Peyer's patch (tissue), 4 donors: ENCODE results near the gene RUVBL1. TPM values are rescaled to one million over a fixed set of nuclear protein-coding genes. Genes with fewer than 3 reads are reported as not detected.
A peak's percentile ranks its signal among the peaks of the same experiment; 100 is the strongest.

Source experiments
- DNase-seq, 3 donors: peaks; one replicate each; pipeline ENCODE4 v3.0.0-alpha.2; 2017 to 2019
- H3K27ac ChIP-seq, 4 donors: fragments of 200-600 bp; sonication (generic); one replicate each; pipeline ENCODE4 v1.5.1; 2016 to 2019
- H3K27me3 ChIP-seq, 2 donors: fragments of 200-600 bp; sonication (generic); one replicate each; pipeline ENCODE4 v1.5.1; 2019
- H3K36me3 ChIP-seq, 3 donors: fragments of 200-600 bp; sonication (generic); one replicate each; pipeline ENCODE4 v1.5.1; 2016 to 2019
- H3K4me1 ChIP-seq, 4 donors: fragments of 200-600 bp; sonication (generic); one replicate each; pipeline ENCODE4 v1.5.1; 2016 to 2019
- H3K4me3 ChIP-seq, 4 donors: fragments of 200-600 bp; sonication (generic); 1 replicate in 3 of 4; 2 replicates in 1 of 4; pipeline ENCODE4 v1.5.1; 2016 to 2019; ENCODE audit warnings: mild to moderate bottlenecking in 1 of 4
- H3K9me3 ChIP-seq, 4 donors: fragments of 200-600 bp; sonication (generic); one replicate each; pipeline ENCODE4 v1.5.1; 2016 to 2019; ENCODE audit warnings: mild to moderate bottlenecking in 1 of 4
- CTCF ChIP-seq, 6 experiments: fragments of 450-650 bp in 4 of 6; fragments of 200-600 bp in 2 of 6; sonication (generic) in 1 of 6; IDR thresholded peaks; one replicate each; pipeline ENCODE4 v1.5.1; 2017 to 2019; ENCODE audit warnings: antibody characterized with exemption in 6 of 6, mild to moderate bottlenecking in 3 of 6, moderate library complexity in 1 of 6
- POLR2A ChIP-seq, 2 donors: fragments of 450-650 bp; IDR thresholded peaks; one replicate each; pipeline ENCODE4 v1.5.1; 2017; ENCODE audit warnings: antibody characterized with exemption in 2 of 2, mild to moderate bottlenecking in 2 of 2, moderate library complexity in 2 of 2
- total RNA-seq, 4 donors: library from RNA; depleted of rRNA; stranded (reverse); fragments of >200 nt; gene quantifications; one replicate each; pipeline ENCODE4 v1.1.0, GENCODE V29; 2016

Gene RUVBL1
- total RNA-seq, 4 donors from 2014 or later: 8.9 to 22.3 (median 14.5) TPM

- Histone ChIP-seq H3K4me1 (peaks cover 0 to 5% (median 0%) of the 10 kb centered on the region in 4 donors), H3K27me3 (no peaks in the 10 kb centered on the region), H3K36me3 (peaks cover 0 to 13% (median 0%) of the 10 kb centered on the region in 3 donors), H3K9me3 (no peaks in the 10 kb centered on the region), H3K4me3 (no peak overlapping the region), H3K27ac (peak overlapping the region in 1 of 4 donors; percentile 38)
- no peak for TF ChIP-seq POLR2A (IDR thresholded peaks at IDR 0.05)
- peak in 1 of 3 donors; percentile 36 for DNase-seq
These were observed 11.1 kb downstream of the RUVBL1 start for GRCh38 chr3:128112357-128112968.

- peaks cover 0 to 13% (median 0%) of the 10 kb centered on the region in 3 donors for H3K36me3 ChIP-seq
- TF ChIP-seq CTCF (IDR thresholded peaks at IDR 0.05) (no peak), POLR2A (IDR thresholded peaks at IDR 0.05) (no peak)
- H3K27me3 ChIP-seq: no peaks in the 10 kb centered on the region
- H3K4me1 ChIP-seq: peaks cover 0 to 5% (median 0%) of the 10 kb centered on the region in 4 donors
- no peak overlapping the region for H3K27ac ChIP-seq
- no peaks in the 10 kb centered on the region for H3K9me3 ChIP-seq
- DNase-seq: no peak
- H3K4me3 ChIP-seq: no peak overlapping the region
These were observed 12.5 kb downstream of the RUVBL1 start for GRCh38 chr3:128111147-128111546.

- TF ChIP-seq POLR2A (IDR thresholded peaks at IDR 0.05): no peak
- no peak for TF ChIP-seq CTCF (IDR thresholded peaks at IDR 0.05)
- peaks cover 0 to 1% (median 0%) of the 10 kb centered on the region in 4 donors for H3K4me1 ChIP-seq
- H3K36me3 ChIP-seq: peaks cover 0 to 21% (median 0%) of the 10 kb centered on the region in 3 donors
- H3K4me3 ChIP-seq: no peak overlapping the region
- no peak overlapping the region for H3K27ac ChIP-seq
- no peak for DNase-seq
- H3K27me3 ChIP-seq: no peaks in the 10 kb centered on the region
- H3K9me3 ChIP-seq: no peaks in the 10 kb centered on the region
These were observed 15.8 kb downstream of the RUVBL1 start for GRCh38 chr3:128107834-128108233.

GRCh38 chr3:128103136-128103676 is 20.4 kb downstream of the RUVBL1 start:
- Histone ChIP-seq H3K27me3 (no peaks in the 10 kb centered on the region), H3K36me3 (peaks cover 0 to 20% (median 0%) of the 10 kb centered on the region in 3 donors), H3K9me3 (no peaks in the 10 kb centered on the region), H3K4me1 (no peaks in the 10 kb centered on the region), H3K27ac (no peak overlapping the region), H3K4me3 (no peak overlapping the region)
- TF ChIP-seq POLR2A (IDR thresholded peaks at IDR 0.05) (no peak), CTCF (IDR thresholded peaks at IDR 0.05) (no peak)
- DNase-seq: no peak

GRCh38 chr3:128100638-128101037 is 23.0 kb downstream of the RUVBL1 start:
- TF ChIP-seq CTCF (IDR thresholded peaks at IDR 0.05) (no peak), POLR2A (IDR thresholded peaks at IDR 0.05) (no peak)
- DNase-seq: no peak
- H3K4me3 ChIP-seq: no peak overlapping the region
- no peak overlapping the region for H3K27ac ChIP-seq
- no peaks in the 10 kb centered on the region for H3K9me3 ChIP-seq
- peaks cover 0 to 35% (median 0%) of the 10 kb centered on the region in 3 donors for H3K36me3 ChIP-seq
- no peaks in the 10 kb centered on the region for H3K27me3 ChIP-seq
- H3K4me1 ChIP-seq: no peaks in the 10 kb centered on the region

- DNase-seq: no peak
- Histone ChIP-seq H3K36me3 (peaks cover 0 to 35% (median 0%) of the 10 kb centered on the region in 3 donors), H3K27me3 (no peaks in the 10 kb centered on the region), H3K4me3 (no peak overlapping the region), H3K9me3 (no peaks in the 10 kb centered on the region), H3K27ac (no peak overlapping the region), H3K4me1 (no peaks in the 10 kb centered on the region)
- TF ChIP-seq POLR2A (IDR thresholded peaks at IDR 0.05): no peak
- no peak for TF ChIP-seq CTCF (IDR thresholded peaks at IDR 0.05)
These were observed 23.5 kb downstream of the RUVBL1 start for GRCh38 chr3:128100161-128100560.
